K562 (cell line): Measurements from ENCODE around the gene CLK4. TPM values are rescaled to one million over a fixed set of nuclear protein-coding genes. Genes with fewer than 3 reads are reported as not detected.

Source experiments
- ATAC-seq: fragments of 200-7000 bp; cut with Tn5 transposase; 3 replicates; pipeline ENCODE4 v1.9.1; 2020; ENCODE audit warnings: moderate library complexity
- BruUV-seq: library from RNA; stranded (reverse); fragments of 400-500 nt; replicated peaks from 2 replicates; lab custom pipeline; 2021; lab: Mats Ljungman, UMichigan
- CTCF ChIA-PET: fragments of 300-600 bp; formaldehyde crosslinking; extraction: SDS; loops from one replicate; lab custom pipeline; 2021; ENCODE audit warnings: low intra/inter-chr PET ratio; lab: Yijun Ruan, JAX
- POLR2A ChIA-PET: fragments of 300-600, 350-650 bp; sonication (Branson Sonifier 250); formaldehyde crosslinking; extraction: SDS; loops from one replicate; lab custom pipeline; 2021; ENCODE audit warnings: antibody characterized with exemption, inconsistent platforms; lab: Yijun Ruan, JAX
- DNase-seq, 4 experiments: peaks; one replicate each; pipeline versions ENCODE4 v3.0.0 to v3.0.0-alpha.2; 2011 to 2018; ENCODE audit warnings: low spot score in 3 of 4, mixed read lengths in 3 of 4; ENCODE audit errors: extremely low read depth in 1 of 4
- FAIRE-seq: peaks from 2 replicates; lab custom pipeline; 2011; peaks lifted over from hg19 to GRCh38; lab: Jason Lieb, UNC
- H2AFZ ChIP-seq: 2 replicates; pipeline ENCODE4 v1.6.0; 2011; ENCODE audit warnings: low read depth, low read length, control low read depth, inconsistent platforms
- H3K27ac ChIP-seq: fragments of 200-600 bp; 3 replicates; pipeline ENCODE4 v1.8.0; 2011; ENCODE audit warnings: low read depth, mild to moderate bottlenecking, control low read depth, inconsistent platforms, low read length, moderate library complexity, mixed read lengths; ENCODE audit errors: extremely low read depth
- H3K27me3 ChIP-seq, 2 experiments: fragments of 300-600 bp in 1 of 2; 2 replicates in 1 of 2; 3 replicates in 1 of 2; pipeline versions ENCODE4 v1.6.0 to v1.8.0; 2011; ENCODE audit warnings: inconsistent platforms in 2 of 2, low read length in 2 of 2, mild to moderate bottlenecking in 1 of 2, mixed read lengths in 1 of 2, moderate library complexity in 1 of 2; ENCODE audit not compliant: control insufficient read depth in 2 of 2, insufficient read depth in 2 of 2
- H3K36me3 ChIP-seq: fragments of 300-600 bp; 3 replicates; pipeline ENCODE4 v1.8.0; 2011; ENCODE audit warnings: mild to moderate bottlenecking, low read length, inconsistent platforms; ENCODE audit not compliant: control insufficient read depth, insufficient read depth
- H3K4me1 ChIP-seq, 2 experiments: fragments of 200-600 bp in 1 of 2; replicated peaks in 1 of 2; 2 replicates in 1 of 2; 3 replicates in 1 of 2; pipeline versions ENCODE4 v1.5.1 to v1.8.0; 2011; ENCODE audit warnings: inconsistent platforms in 2 of 2, low read length in 2 of 2, mild to moderate bottlenecking in 1 of 2, mixed read lengths in 1 of 2, moderate library complexity in 1 of 2; ENCODE audit not compliant: control insufficient read depth in 2 of 2, insufficient read depth in 2 of 2
- H3K4me2 ChIP-seq: 2 replicates; pipeline ENCODE4 v1.6.1; 2011; ENCODE audit warnings: low read length, control low read depth, inconsistent platforms, mixed read lengths; ENCODE audit not compliant: insufficient read depth
- H3K4me3 ChIP-seq: fragments of 200-600 bp; sonication (generic), shearing (Covaris generic); 2 replicates; pipeline ENCODE4 v1.5.1; 2016; ENCODE audit warnings: control low read depth, inconsistent platforms
- H3K79me2 ChIP-seq: fragments of 200-600 bp; 3 replicates; pipeline ENCODE4 v1.8.0; 2011; ENCODE audit warnings: low read length, inconsistent platforms; ENCODE audit not compliant: control insufficient read depth, insufficient read depth
- H3K9ac ChIP-seq, 2 experiments: 2 replicates each; pipeline versions ENCODE4 v1.6.0 to v1.6.1; 2011; ENCODE audit warnings: low read depth in 2 of 2, low read length in 2 of 2, control low read depth in 1 of 2, inconsistent platforms in 1 of 2, mild to moderate bottlenecking in 1 of 2, mixed read lengths in 1 of 2; ENCODE audit not compliant: insufficient read depth in 1 of 2
- H3K9me1 ChIP-seq: one replicate; pipeline ENCODE4 v1.6.0; 2011; ENCODE audit warnings: inconsistent platforms, mild to moderate bottlenecking, low read length, moderate library complexity; ENCODE audit not compliant: control insufficient read depth, insufficient read depth
- H3K9me3 ChIP-seq: replicated peaks from 2 replicates; pipeline ENCODE4 v1.5.1; 2011; ENCODE audit warnings: low read depth, low read length, inconsistent platforms; ENCODE audit not compliant: control insufficient read depth, insufficient read depth
- H4K20me1 ChIP-seq: replicated peaks from 2 replicates; pipeline ENCODE4 v1.6.1; 2011; ENCODE audit warnings: low read length, inconsistent platforms, mixed read lengths; ENCODE audit not compliant: control insufficient read depth, insufficient read depth
- CBFB ChIP-seq: sonication (generic); formaldehyde crosslinking; IDR thresholded peaks from 2 replicates; pipeline ENCODE4 v1.4.0; 2020; ENCODE audit warnings: mild to moderate bottlenecking, missing genetic modification reagents
- CBX1 ChIP-seq: sonication (generic); IDR thresholded peaks from 2 replicates; pipeline ENCODE4 v1.6.1; 2016; ENCODE audit warnings: antibody characterized with exemption, low read depth, mild to moderate bottlenecking
- EHMT2 ChIP-seq: fragments of 450-650 bp; IDR thresholded peaks from 2 replicates; pipeline ENCODE4 v1.6.1; 2018; ENCODE audit warnings: antibody characterized with exemption
- ESRRA ChIP-seq: fragments of 450-650 bp; IDR thresholded peaks from 2 replicates; pipeline ENCODE4 v1.6.1; 2014; ENCODE audit warnings: low read depth, mild to moderate bottlenecking, moderate library complexity, borderline replicate concordance
- FOSL1 ChIP-seq: fragments of 200-800 bp; sonication (Bioruptor generic); conservative IDR thresholded peaks from 2 replicates; pipeline ENCODE4 v1.6.1; 2016; ENCODE audit warnings: missing genetic modification characterization, missing compliant biosample characterization
- FOXA3 ChIP-seq, 2 experiments: fragments of 450-650 bp in 1 of 2; sonication (generic) in 1 of 2; formaldehyde crosslinking; IDR thresholded peaks in 1 of 2; conservative IDR thresholded peaks in 1 of 2; 2 replicates each; pipeline versions ENCODE4 v1.4.0 to v1.8.0; 2020 to 2022; ENCODE audit warnings: mild to moderate bottlenecking in 2 of 2, missing genetic modification reagents in 1 of 2
- LEF1 ChIP-seq: fragments of 450-650 bp; IDR thresholded peaks from 2 replicates; pipeline ENCODE4 v1.6.1; 2016; ENCODE audit warnings: mild to moderate bottlenecking
- MEIS2 ChIP-seq: fragments of 450-650 bp; IDR thresholded peaks from 2 replicates; pipeline ENCODE4 v1.6.1; 2014; ENCODE audit warnings: mild to moderate bottlenecking; ENCODE audit not compliant: partially characterized antibody
- NCOA4 ChIP-seq: fragments of 450-650 bp; IDR thresholded peaks from 2 replicates; pipeline ENCODE4 v1.6.1; 2018; ENCODE audit warnings: mild to moderate bottlenecking; ENCODE audit not compliant: partially characterized antibody
- NR4A1 ChIP-seq, 2 experiments: fragments of 250-450 bp in 1 of 2; fragments of 450-650 bp in 1 of 2; sonication (Bioruptor Pico) in 1 of 2; IDR thresholded peaks; 2 replicates each; pipeline versions ENCODE4 v1.4.0 to v1.6.1; 2016 to 2020; ENCODE audit warnings: mild to moderate bottlenecking in 2 of 2, missing compliant biosample characterization in 1 of 2, missing genetic modification characterization in 1 of 2, moderate library complexity in 1 of 2
- RFX7 ChIP-seq: fragments of 250-450 bp; sonication (Bioruptor Pico); IDR thresholded peaks from 2 replicates; pipeline ENCODE4 v1.5.1; 2021; ENCODE audit warnings: mild to moderate bottlenecking
- TFAM ChIP-seq: fragments of 250-450 bp; sonication (Bioruptor Pico); conservative IDR thresholded peaks from 2 replicates; pipeline ENCODE4 v1.5.0; 2021; ENCODE audit warnings: mild to moderate bottlenecking, moderate library complexity
- ZNF140 ChIP-seq: fragments of 250-450 bp; sonication (Bioruptor Pico); IDR thresholded peaks from 2 replicates; pipeline ENCODE4 v1.8.0; 2021; ENCODE audit warnings: moderate library complexity, mild to moderate bottlenecking, inconsistent platforms
- ZNF165 ChIP-seq: fragments of 250-450 bp; sonication (Bioruptor Pico); IDR thresholded peaks from 2 replicates; pipeline ENCODE4 v1.4.0; 2020; ENCODE audit warnings: borderline replicate concordance
- ZNF274 ChIP-seq: IDR thresholded peaks from 2 replicates; pipeline ENCODE4 v1.6.1; 2011; ENCODE audit warnings: low read depth, mild to moderate bottlenecking, low read length, moderate library complexity, borderline replicate concordance
- ZNF311 ChIP-seq: fragments of 250-450 bp; sonication (Bioruptor Pico); IDR thresholded peaks from 2 replicates; pipeline ENCODE4 v1.4.0; 2020; ENCODE audit warnings: mild to moderate bottlenecking, moderate library complexity
- ZNF764 ChIP-seq: fragments of 250-450 bp; sonication (Bioruptor Pico); IDR thresholded peaks from 2 replicates; pipeline ENCODE4 v1.4.0; 2020; ENCODE audit warnings: low read depth, mild to moderate bottlenecking, moderate library complexity
- WGBS: fragments of 100-300 bp; shearing (Covaris generic); methylation state at CpG from one replicate; pipeline ENCODE4 v1.1.6; 2016; ENCODE audit warnings: low coverage, mixed read lengths; ENCODE audit not compliant: insufficient coverage; ENCODE audit errors: missing lambda C conversion rate; 5-methylcytosine and 5-hydroxymethylcytosine counted together
- in situ Hi-C: fragments of 300-500 bp; cut with MboI; formaldehyde crosslinking; loops from 4 replicates; pipeline ENCODE4 v1.15.0; 2018; ENCODE audit warnings: inconsistent platforms, mixed read lengths
- intact Hi-C: fragments of 100-400 bp; cut with micrococcal nuclease; formaldehyde crosslinking; loops from 2 replicates; pipeline ENCODE4 v1.14.2; 2022
- polyA plus RNA-seq, 8 experiments: library from polyadenylated mRNA; depleted of rRNA in 4 of 8; stranded (reverse) in 5 of 8; unstranded in 3 of 8; fragments of >200 nt; fragmentation: Nextera tagmentation in 2 of 8; fragmentation: Illumina TruSeq in 1 of 8; extraction: Ambion mirVana in 2 of 8; extraction: Trizol in 1 of 8; gene quantifications; 2 replicates each; pipeline versions ENCODE4 v1.2.1 to v1.2.3, GENCODE V29; 2011 to 2014; ENCODE audit warnings: inconsistent platforms in 1 of 8, missing spikeins in 1 of 8
- total RNA-seq, 7 experiments: library from RNA; depleted of rRNA in 6 of 7; stranded (reverse); fragments of >200 nt in 6 of 7; fragmentation: Illumina TruSeq in 2 of 7; extraction: Trizol in 2 of 7; gene quantifications; 2 replicates each; pipeline versions ENCODE4 v1.2.1 to v1.2.3, GENCODE V29; 2011 to 2021; ENCODE audit warnings: low replicate concordance in 1 of 7
- TF ChIP-seq, protein P1 (sequence below), 2 experiments: IDR thresholded peaks in 1 of 2; conservative IDR thresholded peaks in 1 of 2; 2 replicates each; pipeline ENCODE4 v1.6.1; 2016; ENCODE audit warnings: low read depth in 2 of 2, mild to moderate bottlenecking in 1 of 2, missing compliant biosample characterization in 1 of 2, missing genetic modification characterization in 1 of 2, moderate library complexity in 1 of 2
- TF ChIP-seq, protein P2 (sequence below): sonication (generic); formaldehyde crosslinking; IDR thresholded peaks from 2 replicates; pipeline ENCODE4 v1.4.0; 2020; ENCODE audit warnings: mild to moderate bottlenecking, missing genetic modification reagents

The CLK4 gene
- total and polyA plus RNA-seq, 9 of the 15 experiments (the other 6 are each of a cell fraction or from before 2014, with no cell fraction given): 10.5 to 23.1 (median 13.9) TPM

DNA sequence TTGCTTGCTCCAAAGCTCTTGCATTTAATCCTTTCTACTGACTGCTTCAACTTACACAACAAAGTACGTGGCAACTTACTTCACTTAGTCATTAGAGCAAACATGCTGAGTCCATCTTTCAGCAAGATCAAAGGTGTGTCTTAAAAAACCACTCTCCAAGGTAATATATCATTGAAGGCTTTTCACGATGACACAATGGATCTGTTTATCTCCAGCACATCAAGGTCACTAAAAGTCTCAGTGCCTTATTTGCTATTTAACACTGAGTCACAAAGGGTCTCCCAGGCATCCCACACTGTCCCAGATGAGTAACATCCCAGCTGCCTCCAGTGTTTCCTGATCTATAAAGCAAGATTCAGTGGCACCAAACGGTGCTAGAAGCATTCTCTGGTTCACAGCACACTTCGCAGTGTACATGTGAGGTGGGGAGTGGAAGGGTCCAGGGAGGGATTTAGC lies 3.7 kb upstream of the CLK4 start:
- BruUV-seq: no TSS peak
- no peak overlapping the region for H3K4me2 ChIP-seq
- H3K9me3 ChIP-seq: peaks cover 4% of the 10 kb centered on the region
- CTCF ChIA-PET: no interaction called here
- no peak overlapping the region for H3K4me3 ChIP-seq
- peaks cover 14% of the 10 kb centered on the region for H3K79me2 ChIP-seq
- POLR2A ChIA-PET: interaction anchor here (0.5 to 0.8 kb wide), 3 partner anchors 12 to 322 kb away, joined by 3 read pairs; no protein-coding TSS in a partner anchor
- in situ Hi-C loops (no loop called here), intact Hi-C loops (no loop called here)
- H3K9me1 ChIP-seq: no peaks in the 10 kb centered on the region
- no peak overlapping the region for H3K27ac ChIP-seq
- H3K36me3 ChIP-seq: no peaks in the 10 kb centered on the region
- no peaks in the 10 kb centered on the region for H4K20me1 ChIP-seq
- DNase-seq (no peak), FAIRE-seq (no peak), ATAC-seq (no peak)
- H3K4me1 ChIP-seq: peaks cover 0 to 4% of the 10 kb centered on the region in 2 experiments; a peak in 2 of 5 replicates
- H3K9ac ChIP-seq: no peak overlapping the region
- H3K27me3 ChIP-seq: peaks cover 20 to 28% of the 10 kb centered on the region in 2 experiments
- WGBS: 0% methylated on average over 4 of the region's 4 CpGs
- H2AFZ ChIP-seq: no peak overlapping the region
- TF ChIP-seq CBFB (no peak), MEIS2 (peak; percentile 89), ZNF274 (no peak), ZNF311 (CRISPR knock-in tag) (no peak), NCOA4 (no peak), LEF1 (peak; percentile 66), CBX1 (no peak), RFX7 (no peak), FOSL1 (tag) (0 out of 2 replicates have a peak, but pooled peaks have one; percentile 14), ESRRA (no peak), FOXA3 (CRISPR knock-in tag; conservative IDR thresholded peaks at IDR 0.05 in 1 of 2, IDR thresholded peaks at IDR 0.05 in 1 of 2) (peak in 1 of 2 experiments; percentile 38; a peak in 1 of 4 replicates), ZNF165 (CRISPR knock-in tag) (no peak), TFAM (no peak), ZNF764 (CRISPR knock-in tag) (no peak), NR4A1 (CRISPR knock-in tag; IDR thresholded peaks at IDR 0.05) (no peak), NR4A1 (tag; IDR thresholded peaks at IDR 0.05) (no peak), EHMT2 (no peak), ZNF140 (CRISPR knock-in tag) (no peak)
- TF ChIP-seq, protein P1, sequence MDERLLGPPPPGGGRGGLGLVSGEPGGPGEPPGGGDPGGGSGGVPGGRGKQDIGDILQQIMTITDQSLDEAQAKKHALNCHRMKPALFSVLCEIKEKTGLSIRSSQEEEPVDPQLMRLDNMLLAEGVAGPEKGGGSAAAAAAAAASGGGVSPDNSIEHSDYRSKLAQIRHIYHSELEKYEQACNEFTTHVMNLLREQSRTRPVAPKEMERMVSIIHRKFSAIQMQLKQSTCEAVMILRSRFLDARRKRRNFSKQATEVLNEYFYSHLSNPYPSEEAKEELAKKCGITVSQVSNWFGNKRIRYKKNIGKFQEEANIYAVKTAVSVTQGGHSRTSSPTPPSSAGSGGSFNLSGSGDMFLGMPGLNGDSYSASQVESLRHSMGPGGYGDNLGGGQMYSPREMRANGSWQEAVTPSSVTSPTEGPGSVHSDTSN (CRISPR knock-in tag; IDR thresholded peaks at IDR 0.05; ENCODE audit: low read depth): no peak
- TF ChIP-seq, protein P1 (tag; conservative IDR thresholded peaks at IDR 0.05; ENCODE audit: low read depth): peak; percentile 62
- TF ChIP-seq, protein P2, sequence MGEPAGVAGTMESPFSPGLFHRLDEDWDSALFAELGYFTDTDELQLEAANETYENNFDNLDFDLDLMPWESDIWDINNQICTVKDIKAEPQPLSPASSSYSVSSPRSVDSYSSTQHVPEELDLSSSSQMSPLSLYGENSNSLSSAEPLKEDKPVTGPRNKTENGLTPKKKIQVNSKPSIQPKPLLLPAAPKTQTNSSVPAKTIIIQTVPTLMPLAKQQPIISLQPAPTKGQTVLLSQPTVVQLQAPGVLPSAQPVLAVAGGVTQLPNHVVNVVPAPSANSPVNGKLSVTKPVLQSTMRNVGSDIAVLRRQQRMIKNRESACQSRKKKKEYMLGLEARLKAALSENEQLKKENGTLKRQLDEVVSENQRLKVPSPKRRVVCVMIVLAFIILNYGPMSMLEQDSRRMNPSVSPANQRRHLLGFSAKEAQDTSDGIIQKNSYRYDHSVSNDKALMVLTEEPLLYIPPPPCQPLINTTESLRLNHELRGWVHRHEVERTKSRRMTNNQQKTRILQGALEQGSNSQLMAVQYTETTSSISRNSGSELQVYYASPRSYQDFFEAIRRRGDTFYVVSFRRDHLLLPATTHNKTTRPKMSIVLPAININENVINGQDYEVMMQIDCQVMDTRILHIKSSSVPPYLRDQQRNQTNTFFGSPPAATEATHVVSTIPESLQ: no peak
